IPS DF 4.7 (cell line): ENCODE data around the gene CPNE2.
"Not testable (repeated sequence)": the region's sequence is repeated elsewhere in the genome, so short reads cannot be mapped to it uniquely, and the experiment has no call there.

Source experiments
- DNase-seq: peaks from one replicate; pipeline ENCODE4 v3.0.0-alpha.2; 2013; ENCODE audit warnings: low spot score; ENCODE audit errors: extremely low read depth

Gene CPNE2

GRCh38 chr16:57069635-57070370 is 22.6 kb upstream of the CPNE2 start:
- DNase-seq, result no peak

GRCh38 chr16:57070424-57070823 is 22.0 kb upstream of the CPNE2 start:
- DNase-seq, result no peak

DNA sequence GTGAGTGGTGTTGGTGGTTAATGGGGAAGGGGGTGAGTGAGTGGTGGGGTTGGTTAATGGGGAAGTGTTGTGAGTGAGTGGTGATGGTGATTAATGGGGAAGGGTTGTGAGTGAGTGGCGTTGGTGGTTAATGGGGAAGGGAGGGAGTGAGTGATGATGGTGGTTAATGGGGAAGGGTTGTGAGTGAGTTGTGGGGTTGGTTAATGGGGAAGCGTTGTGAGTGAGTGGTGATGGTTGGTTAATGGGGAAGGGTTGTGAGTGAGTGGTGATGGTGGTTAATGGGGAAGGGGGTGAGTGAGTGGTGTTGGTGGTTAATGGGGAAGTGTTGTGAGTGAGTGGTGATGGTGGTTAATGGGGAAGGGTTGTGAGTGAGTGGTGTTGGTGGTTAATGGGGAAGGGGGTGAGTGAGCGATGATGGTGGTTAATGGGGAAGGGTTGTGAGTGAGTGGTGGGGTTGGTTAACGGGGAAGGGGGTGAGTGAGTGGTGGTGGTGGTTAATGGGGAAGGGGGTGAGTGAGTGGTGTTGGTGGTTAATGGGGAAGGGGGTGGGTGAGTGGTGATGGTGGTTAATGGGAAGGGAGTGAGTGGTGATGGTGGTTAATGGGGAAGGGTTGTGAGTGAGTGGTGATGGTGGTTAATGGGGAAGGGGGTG is 21.2 kb upstream of the CPNE2 start:
- not testable (repeated sequence) for DNase-seq

DNA sequence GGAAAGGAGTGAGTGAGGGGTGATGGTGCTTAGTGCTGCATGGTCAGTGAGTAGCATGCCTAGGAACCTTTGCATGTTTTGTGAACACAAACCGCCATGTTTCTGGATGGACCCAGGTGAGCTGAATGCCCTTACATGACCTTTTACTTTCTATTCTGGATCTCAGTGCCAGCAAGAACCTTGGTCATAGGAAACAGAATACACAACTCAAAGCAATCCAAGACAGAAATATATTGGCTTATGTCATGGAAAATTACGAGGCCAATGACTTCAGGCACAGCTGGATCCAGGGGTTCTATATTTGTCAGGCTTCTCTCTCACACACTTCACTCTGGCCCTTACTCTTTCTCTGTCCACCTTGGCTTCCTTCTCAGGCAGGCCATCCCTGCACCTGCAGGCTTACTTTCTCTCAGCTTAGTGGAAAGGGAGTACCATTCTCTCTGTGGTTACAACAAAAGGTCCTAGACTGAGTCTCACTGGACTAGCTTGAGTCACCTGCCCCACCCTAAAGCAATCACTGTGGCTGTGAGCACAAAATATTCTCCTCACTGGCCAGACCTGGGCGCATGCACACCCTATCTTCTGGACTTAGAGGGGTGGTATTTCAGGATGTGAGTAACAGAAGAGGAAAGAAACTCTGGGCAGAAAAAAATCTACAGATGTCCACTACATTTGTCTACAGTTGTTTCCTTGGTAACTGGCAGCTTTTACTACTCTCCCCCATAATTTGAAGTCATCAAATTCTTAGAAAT is 20.4 kb upstream of the CPNE2 start:
- no peak for DNase-seq

- no peak for DNase-seq
Observed at GRCh38 chr16:57072616-57073275, 19.6 kb upstream of the CPNE2 start.

- no peak for DNase-seq
Observed at GRCh38 chr16:57077714-57078113, 14.7 kb upstream of the CPNE2 start.

DNA sequence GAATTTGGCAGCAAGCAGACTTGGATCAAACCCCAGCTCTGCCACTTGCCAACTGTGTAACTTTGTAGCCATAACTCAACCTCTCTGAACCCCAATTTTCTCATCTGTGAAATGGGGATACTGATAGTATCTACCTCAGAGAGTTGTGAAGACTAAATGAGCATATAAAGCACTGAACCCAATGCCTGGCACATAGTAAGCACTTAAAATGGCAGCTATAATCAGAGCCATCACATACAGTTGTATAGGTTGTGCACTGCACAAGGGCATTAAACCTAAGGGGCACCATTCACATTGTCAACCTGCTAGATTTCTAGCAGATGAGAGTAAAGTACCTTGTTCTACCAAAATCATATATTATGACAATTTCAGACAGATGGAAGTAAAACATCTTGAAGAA is 10.6 kb upstream of the CPNE2 start:
- no peak for DNase-seq

GRCh38 chr16:57082664-57083063 is 9.7 kb upstream of the CPNE2 start:
- no peak for DNase-seq

DNA sequence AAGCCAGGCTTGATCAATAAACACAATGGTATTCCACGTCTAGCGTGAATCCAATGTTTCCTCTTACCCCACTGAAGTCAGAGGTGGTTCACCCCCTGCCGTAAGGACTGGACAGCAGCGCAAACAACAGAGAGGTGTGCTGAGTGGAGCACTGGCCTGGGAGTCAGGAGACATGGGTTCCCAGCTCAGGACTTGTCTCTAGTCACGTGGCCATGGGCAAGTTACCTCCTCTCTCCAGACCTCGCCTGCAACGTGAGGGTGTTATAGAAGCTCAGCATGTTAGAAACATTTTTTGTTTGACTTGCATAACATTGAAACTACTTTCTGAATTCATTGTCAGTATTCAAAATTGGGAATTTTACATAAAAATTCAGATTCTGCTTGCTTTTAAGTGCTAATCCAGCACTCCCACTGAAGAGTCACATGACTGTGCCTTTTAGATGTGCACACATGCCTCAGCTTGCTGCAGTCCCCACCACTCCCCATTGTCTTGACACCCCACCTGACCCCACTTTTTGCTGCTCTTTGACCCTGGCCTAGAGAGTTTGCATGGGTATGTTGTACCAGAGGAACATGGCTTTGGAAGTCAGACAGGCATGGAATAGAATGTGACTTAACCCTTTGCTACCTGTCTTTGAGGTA is 8.8 kb upstream of the CPNE2 start:
- DNase-seq, result no peak

GRCh38 chr16:57084257-57084770 is 8.1 kb upstream of the CPNE2 start:
- no peak for DNase-seq

GRCh38 chr16:57084996-57085395 is 7.4 kb upstream of the CPNE2 start:
- no peak for DNase-seq

DNA sequence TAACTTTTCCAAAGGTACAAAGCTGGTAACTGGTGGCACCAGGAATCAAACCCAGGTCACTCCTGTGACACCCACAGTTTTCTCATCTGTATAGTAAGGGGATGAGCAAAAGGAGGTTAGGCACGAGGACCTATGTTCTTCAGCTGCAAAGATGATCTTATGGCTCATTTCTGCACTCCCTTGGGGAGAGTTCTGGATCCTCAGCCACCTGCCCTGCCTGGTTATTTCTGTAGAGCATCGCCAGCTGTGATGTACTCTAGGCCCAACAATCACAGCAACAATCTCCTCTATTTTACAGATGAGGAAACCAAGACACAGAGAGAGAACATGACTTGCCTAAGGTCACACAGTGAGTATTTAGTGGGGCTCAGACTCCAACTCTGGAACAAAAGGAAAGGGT is 5.4 kb upstream of the CPNE2 start:
- DNase-seq, result no peak

DNA sequence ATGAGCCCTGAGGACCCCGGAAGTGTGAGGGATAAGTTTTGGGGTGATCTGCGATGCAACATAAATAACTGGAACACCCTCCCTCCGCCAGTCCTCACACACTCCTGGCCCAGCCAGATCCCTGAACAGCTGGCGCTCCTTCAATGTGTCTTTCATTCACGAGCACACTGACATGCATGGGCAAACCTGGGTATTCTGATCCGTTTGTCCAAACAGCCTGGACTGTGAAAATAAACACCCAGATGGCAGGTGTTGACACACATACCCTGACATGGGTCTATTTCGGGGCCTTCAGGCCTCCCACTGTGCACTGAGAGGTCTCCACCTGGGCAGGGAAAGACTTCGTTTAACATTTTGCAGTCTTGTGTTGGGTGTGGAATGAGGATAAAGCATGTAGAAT is 3.0 kb upstream of the CPNE2 start:
- DNase-seq, result no peak

DNA sequence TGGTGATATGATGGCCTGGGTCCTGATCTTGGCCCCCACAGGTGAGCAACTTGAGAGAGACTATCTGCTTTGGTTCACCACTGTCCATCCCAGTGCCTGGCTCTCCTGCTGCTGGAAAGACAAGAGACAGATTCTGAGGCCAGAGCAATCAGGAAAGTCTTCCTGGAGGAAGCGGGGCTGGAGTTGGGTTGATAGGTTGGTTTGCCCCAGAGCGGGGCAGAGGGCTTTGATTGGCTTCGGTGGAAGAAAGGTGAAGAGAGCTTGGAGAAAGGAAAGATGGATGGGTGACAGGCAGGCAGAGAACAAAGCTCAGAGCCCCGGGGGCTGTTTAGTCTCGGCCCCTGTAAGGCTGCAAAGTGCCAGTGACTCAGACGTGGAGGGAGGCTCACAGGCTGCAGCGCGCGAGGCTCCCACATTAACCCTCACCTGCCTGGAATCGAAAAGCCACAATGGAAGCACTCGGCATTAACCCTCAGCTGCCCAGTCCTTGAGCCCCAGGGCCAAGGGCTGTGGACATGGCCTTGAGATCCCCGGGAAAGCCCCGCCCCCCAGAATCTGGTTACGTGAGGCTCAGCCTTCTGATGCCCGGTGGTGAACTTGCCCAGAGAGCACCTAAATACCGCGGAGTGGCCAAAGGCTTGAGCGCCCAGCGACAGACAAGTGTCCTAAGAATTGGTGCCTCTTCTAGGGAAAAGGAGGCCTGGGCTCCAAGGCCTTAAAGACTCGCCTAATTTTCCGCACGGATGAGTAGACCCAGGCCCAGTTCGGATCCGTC is 996 bp upstream of the CPNE2 start:
- DNase-seq, result no peak

- DNase-seq, result no peak
Observed at GRCh38 chr16:57092786-57093411, 516 bp downstream of the CPNE2 start.

- DNase-seq, result no peak
Observed at GRCh38 chr16:57093666-57094564, 1.5 kb downstream of the CPNE2 start.

DNA sequence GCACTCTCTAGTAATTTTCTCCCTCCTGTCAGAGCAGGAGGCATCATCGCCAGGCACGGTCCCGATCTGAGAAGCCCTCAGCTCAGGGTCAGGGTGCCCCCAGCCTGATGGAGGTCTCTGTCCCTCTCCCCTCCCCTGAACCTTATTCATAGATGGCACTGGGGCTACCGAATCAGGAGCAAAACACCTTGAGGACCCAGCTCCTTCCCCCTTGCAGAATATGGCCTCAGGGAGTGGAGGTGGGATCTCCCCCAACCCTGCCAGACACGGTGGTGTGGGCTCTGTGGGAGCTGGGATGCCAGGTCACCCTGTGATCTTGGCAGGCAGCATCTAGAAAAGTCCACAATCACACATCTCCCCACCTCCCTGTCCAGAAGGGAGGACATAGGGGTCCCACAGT is 2.5 kb downstream of the CPNE2 start:
- DNase-seq, result no peak

DNA sequence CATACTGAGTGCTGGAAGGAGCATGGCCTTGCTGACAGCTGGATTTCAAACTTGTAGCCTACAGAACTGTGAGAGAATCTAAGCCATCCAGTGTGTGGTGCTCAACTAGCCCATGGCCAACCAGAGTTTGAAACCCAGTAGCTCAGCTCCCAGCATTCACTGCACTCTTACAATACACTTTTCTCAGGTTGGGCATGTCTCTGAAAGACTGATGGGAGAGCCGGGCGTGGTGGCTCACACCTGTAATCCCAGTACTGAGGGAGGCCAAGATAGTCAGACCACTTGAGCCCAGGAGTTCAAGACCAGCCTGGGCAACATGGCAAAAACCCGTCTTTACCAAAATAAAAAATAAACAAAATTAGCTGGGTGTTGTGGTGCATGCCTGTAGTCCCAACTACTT is 3.8 kb downstream of the CPNE2 start:
- no peak for DNase-seq

GRCh38 chr16:57096793-57097192 is 4.4 kb downstream of the CPNE2 start:
- DNase-seq, result no peak
